SK-N-SH treated with all-trans-retinoic acid at 6 μM for 48 hours (cell line): Measurements from ENCODE around the gene LRMDA.

Experiments used
- ATAC-seq: fragments of 200-7000 bp; cut with Tn5 transposase; 3 replicates; pipeline ENCODE4 v1.9.1; 2020; ENCODE audit warnings: mild to moderate bottlenecking, moderate library complexity
- ARNTL ChIP-seq: fragments of 450-650 bp; formaldehyde crosslinking; IDR thresholded peaks from 2 replicates; pipeline ENCODE4 v1.5.0; 2020; ENCODE audit warnings: low read depth, mild to moderate bottlenecking, moderate library complexity, borderline replicate concordance
- CREB5 ChIP-seq: fragments of 250-450 bp; sonication (Bioruptor Pico); IDR thresholded peaks from 2 replicates; pipeline ENCODE4 v1.5.1; 2020; ENCODE audit warnings: low read depth, mild to moderate bottlenecking, moderate library complexity
- CSDC2 ChIP-seq: fragments of 250-450 bp; sonication (Bioruptor Pico); IDR thresholded peaks from 2 replicates; pipeline ENCODE4 v1.5.0; 2020; ENCODE audit warnings: mild to moderate bottlenecking, moderate library complexity
- CSRNP3 ChIP-seq: fragments of 250-450 bp; sonication (Bioruptor Pico); IDR thresholded peaks from 2 replicates; pipeline ENCODE4 v1.5.1; 2021; ENCODE audit warnings: mild to moderate bottlenecking, moderate library complexity
- ESRRG ChIP-seq: fragments of 250-450 bp; sonication (Bioruptor Pico); IDR thresholded peaks from 2 replicates; pipeline ENCODE4 v1.6.1; 2021; ENCODE audit warnings: mild to moderate bottlenecking
- GLIS3 ChIP-seq: fragments of 250-450 bp; sonication (Bioruptor Pico); IDR thresholded peaks from 2 replicates; pipeline ENCODE4 v1.5.0; 2020; ENCODE audit warnings: mild to moderate bottlenecking, moderate library complexity
- ISL1 ChIP-seq: fragments of 250-450 bp; sonication (Bioruptor Pico); IDR thresholded peaks from 2 replicates; pipeline ENCODE4 v2.1.2; 2022; ENCODE audit warnings: mild to moderate bottlenecking, moderate library complexity
- OSR1 ChIP-seq: fragments of 250-450 bp; sonication (Bioruptor Pico); IDR thresholded peaks from 2 replicates; pipeline ENCODE4 v1.8.0; 2022; ENCODE audit warnings: moderate library complexity, mild to moderate bottlenecking, inconsistent platforms
- PPARA ChIP-seq: fragments of 250-450 bp; sonication (Bioruptor Pico); IDR thresholded peaks from 2 replicates; pipeline ENCODE4 v1.5.0; 2020; ENCODE audit warnings: mild to moderate bottlenecking, borderline replicate concordance
- SNAI2 ChIP-seq: fragments of 250-450 bp; sonication (Bioruptor Pico); IDR thresholded peaks from 2 replicates; pipeline ENCODE4 v1.5.0; 2020; ENCODE audit warnings: mild to moderate bottlenecking, moderate library complexity
- TCF4 ChIP-seq: fragments of 250-450 bp; sonication (Bioruptor Pico); IDR thresholded peaks from 2 replicates; pipeline ENCODE4 v1.8.0; 2021; ENCODE audit warnings: mild to moderate bottlenecking, moderate library complexity, borderline replicate concordance
- TOX ChIP-seq: fragments of 250-450 bp; sonication (Bioruptor Pico); IDR thresholded peaks from 2 replicates; pipeline ENCODE4 v1.8.0; 2021; ENCODE audit warnings: mild to moderate bottlenecking, moderate library complexity, borderline replicate concordance
- ZFP3 ChIP-seq: fragments of 250-450 bp; sonication (Bioruptor Pico); IDR thresholded peaks from 2 replicates; pipeline ENCODE4 v1.5.0; 2020; ENCODE audit warnings: mild to moderate bottlenecking, moderate library complexity
- ZFP30 ChIP-seq: fragments of 450-650 bp; formaldehyde crosslinking; IDR thresholded peaks from 2 replicates; pipeline ENCODE4 v1.5.0; 2022; ENCODE audit warnings: mild to moderate bottlenecking, moderate library complexity
- ZNF565 ChIP-seq: fragments of 450-650 bp; formaldehyde crosslinking; conservative IDR thresholded peaks from 2 replicates; pipeline ENCODE4 v1.5.0; 2020; ENCODE audit warnings: low read depth, mild to moderate bottlenecking, moderate library complexity
- ZNF70 ChIP-seq: fragments of 450-650 bp; formaldehyde crosslinking; IDR thresholded peaks from 2 replicates; pipeline ENCODE4 v1.5.0; 2020; ENCODE audit warnings: mild to moderate bottlenecking, moderate library complexity
- ZNF8 ChIP-seq: fragments of 450-650 bp; formaldehyde crosslinking; IDR thresholded peaks from 2 replicates; pipeline ENCODE4 v1.5.0; 2020; ENCODE audit warnings: mild to moderate bottlenecking, moderate library complexity
- TF ChIP-seq, protein P1 (sequence below): fragments of 250-450 bp; sonication (Bioruptor Pico); IDR thresholded peaks from 2 replicates; pipeline ENCODE4 v1.8.0; 2021; ENCODE audit warnings: low read depth, mild to moderate bottlenecking, moderate library complexity, borderline replicate concordance
- TF ChIP-seq, protein P2 (sequence below): fragments of 250-450 bp; sonication (Bioruptor Pico); IDR thresholded peaks from 2 replicates; pipeline ENCODE4 v1.5.0; 2020; ENCODE audit warnings: mild to moderate bottlenecking, moderate library complexity

The LRMDA gene

GRCh38 chr10:75651417-75651816 lies 220.0 kb downstream of the LRMDA start:
- TF ChIP-seq PPARA (CRISPR knock-in tag) = no peak
- no peak for TF ChIP-seq CSRNP3 (CRISPR knock-in tag)
- no peak for TF ChIP-seq ZFP30
- no peak for TF ChIP-seq ZNF565 (CRISPR knock-in tag)
- peak; percentile 63 for ATAC-seq

- no peak for ATAC-seq
- no peak for TF ChIP-seq TCF4 (CRISPR knock-in tag)
- no peak for TF ChIP-seq CREB5 (CRISPR knock-in tag)
- TF ChIP-seq, protein P1, sequence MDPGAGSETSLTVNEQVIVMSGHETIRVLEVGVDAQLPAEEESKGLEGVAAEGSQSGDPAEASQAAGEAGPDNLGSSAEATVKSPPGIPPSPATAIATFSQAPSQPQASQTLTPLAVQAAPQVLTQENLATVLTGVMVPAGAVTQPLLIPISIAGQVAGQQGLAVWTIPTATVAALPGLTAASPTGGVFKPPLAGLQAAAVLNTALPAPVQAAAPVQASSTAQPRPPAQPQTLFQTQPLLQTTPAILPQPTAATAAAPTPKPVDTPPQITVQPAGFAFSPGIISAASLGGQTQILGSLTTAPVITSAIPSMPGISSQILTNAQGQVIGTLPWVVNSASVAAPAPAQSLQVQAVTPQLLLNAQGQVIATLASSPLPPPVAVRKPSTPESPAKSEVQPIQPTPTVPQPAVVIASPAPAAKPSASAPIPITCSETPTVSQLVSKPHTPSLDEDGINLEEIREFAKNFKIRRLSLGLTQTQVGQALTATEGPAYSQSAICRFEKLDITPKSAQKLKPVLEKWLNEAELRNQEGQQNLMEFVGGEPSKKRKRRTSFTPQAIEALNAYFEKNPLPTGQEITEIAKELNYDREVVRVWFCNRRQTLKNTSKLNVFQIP = no peak
Measured at GRCh38 chr10:75652146-75652740, 220.8 kb downstream of the LRMDA start.

GRCh38 chr10:75653761-75654160 lies 222.3 kb downstream of the LRMDA start:
- no peak for ATAC-seq

DNA sequence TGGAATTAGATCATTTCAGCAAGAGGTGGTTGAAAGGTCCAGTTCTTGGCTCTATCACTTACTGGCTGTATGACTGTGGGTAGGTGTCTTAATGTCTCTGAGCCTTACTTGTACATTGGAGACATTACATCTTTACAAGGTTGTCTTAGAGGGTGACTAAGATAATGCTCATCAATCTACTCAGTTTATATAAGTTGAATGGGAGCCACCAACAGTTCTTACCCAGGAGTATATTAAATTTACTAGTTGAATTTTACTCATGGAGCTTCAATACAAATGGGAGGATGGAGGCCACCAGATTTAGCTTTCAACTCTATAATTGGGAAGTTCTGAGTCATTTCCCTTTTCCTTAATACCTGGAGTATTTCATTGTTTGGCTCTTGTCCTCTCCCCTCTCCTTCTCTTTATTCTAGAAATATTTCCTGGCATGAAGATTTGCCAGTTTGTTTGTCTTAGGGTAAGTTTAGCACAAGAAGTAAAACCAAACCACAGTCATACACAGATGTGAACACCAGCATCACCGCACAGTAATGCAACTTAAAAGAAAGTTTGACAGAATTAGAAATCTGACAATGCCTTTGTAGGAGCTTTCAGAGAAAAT lies 222.8 kb downstream of the LRMDA start:
- TF ChIP-seq CREB5 (CRISPR knock-in tag) = no peak
- no peak for ATAC-seq

More at GRCh38 chr10:75653761-75654160, 222.3 kb downstream of the LRMDA start:
- TF ChIP-seq ZFP30 (no peak), CSDC2 (no peak), ESRRG (CRISPR knock-in tag) (no peak)
- TF ChIP-seq, protein P2, sequence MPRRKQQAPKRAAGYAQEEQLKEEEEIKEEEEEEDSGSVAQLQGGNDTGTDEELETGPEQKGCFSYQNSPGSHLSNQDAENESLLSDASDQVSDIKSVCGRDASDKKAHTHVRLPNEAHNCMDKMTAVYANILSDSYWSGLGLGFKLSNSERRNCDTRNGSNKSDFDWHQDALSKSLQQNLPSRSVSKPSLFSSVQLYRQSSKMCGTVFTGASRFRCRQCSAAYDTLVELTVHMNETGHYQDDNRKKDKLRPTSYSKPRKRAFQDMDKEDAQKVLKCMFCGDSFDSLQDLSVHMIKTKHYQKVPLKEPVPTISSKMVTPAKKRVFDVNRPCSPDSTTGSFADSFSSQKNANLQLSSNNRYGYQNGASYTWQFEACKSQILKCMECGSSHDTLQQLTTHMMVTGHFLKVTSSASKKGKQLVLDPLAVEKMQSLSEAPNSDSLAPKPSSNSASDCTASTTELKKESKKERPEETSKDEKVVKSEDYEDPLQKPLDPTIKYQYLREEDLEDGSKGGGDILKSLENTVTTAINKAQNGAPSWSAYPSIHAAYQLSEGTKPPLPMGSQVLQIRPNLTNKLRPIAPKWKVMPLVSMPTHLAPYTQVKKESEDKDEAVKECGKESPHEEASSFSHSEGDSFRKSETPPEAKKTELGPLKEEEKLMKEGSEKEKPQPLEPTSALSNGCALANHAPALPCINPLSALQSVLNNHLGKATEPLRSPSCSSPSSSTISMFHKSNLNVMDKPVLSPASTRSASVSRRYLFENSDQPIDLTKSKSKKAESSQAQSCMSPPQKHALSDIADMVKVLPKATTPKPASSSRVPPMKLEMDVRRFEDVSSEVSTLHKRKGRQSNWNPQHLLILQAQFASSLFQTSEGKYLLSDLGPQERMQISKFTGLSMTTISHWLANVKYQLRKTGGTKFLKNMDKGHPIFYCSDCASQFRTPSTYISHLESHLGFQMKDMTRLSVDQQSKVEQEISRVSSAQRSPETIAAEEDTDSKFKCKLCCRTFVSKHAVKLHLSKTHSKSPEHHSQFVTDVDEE (CRISPR knock-in tag) = no peak

GRCh38 chr10:75654772-75655171 lies 223.3 kb downstream of the LRMDA start:
- ATAC-seq = no peak
- TF ChIP-seq ZNF565 (CRISPR knock-in tag) = no peak
- TF ChIP-seq ARNTL = no peak
- no peak for TF ChIP-seq TOX
- no peak for TF ChIP-seq OSR1 (CRISPR knock-in tag)
- TF ChIP-seq ESRRG (CRISPR knock-in tag) = no peak
- TF ChIP-seq PPARA (CRISPR knock-in tag) = no peak
- TF ChIP-seq GLIS3 (CRISPR knock-in tag) = no peak
- TF ChIP-seq, protein P1 = no peak
- no peak for TF ChIP-seq TCF4 (CRISPR knock-in tag)
- no peak for TF ChIP-seq CSDC2
- no peak for TF ChIP-seq ZNF8 (CRISPR knock-in tag)
- no peak for TF ChIP-seq ZNF70
- TF ChIP-seq CREB5 (CRISPR knock-in tag) = no peak
- TF ChIP-seq ISL1 (CRISPR knock-in tag) = no peak
- TF ChIP-seq ZFP3 (CRISPR knock-in tag) = no peak
- TF ChIP-seq SNAI2 = no peak
- no peak for TF ChIP-seq CSRNP3 (CRISPR knock-in tag)
